ENCODE data around the gene DNAJC3.

DNAJC3 gene

DNA sequence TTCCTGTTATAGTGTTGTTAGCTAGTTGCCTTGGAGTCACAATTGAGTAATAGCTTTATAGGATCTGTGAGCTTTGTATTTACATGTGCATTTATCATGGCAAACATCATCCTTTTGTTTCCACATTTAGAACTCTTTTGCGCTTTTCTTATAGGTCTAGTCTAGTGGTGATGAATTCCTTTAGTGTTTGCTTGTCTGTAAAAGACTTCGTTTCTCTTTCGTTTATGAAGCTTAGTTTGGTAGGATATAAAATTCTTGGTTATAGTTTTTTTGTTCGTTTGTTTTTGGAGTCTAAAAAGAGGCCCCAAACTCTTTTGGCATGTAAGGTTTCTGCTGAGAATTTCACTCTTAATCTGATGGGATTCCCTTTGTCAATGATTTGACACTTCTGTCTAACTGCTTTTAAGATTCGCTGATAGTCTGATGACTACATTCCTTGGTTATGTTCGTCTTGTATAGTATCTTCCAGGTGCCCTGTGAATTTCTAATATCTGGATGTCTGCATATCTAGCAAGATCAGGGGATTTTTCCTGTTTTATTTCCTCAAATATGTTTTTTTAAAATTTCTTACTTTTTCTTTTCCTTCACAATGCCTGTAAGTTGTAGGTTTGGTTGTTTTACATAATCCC, 20.2 kb downstream of the DNAJC3 start:
- Histone ChIP-seq H3K4me3 (ENCODE audit: low read length) (no peak overlapping the region), H3K27ac (ENCODE audit: low read length) (no peak overlapping the region), H2AFZ (ENCODE audit: low read depth, low read length) (no peak overlapping the region), H3K4me2 (ENCODE audit: low read length) (no peak overlapping the region), H3K36me3 (replicated peaks; ENCODE audit: low read depth, low read length) (peaks cover 30% of the 10 kb centered on the region), H3K9me3 (ENCODE audit: insufficient read depth, low read length) (0 out of 2 replicates have a peak, but pooled peaks cover 6% of the 10 kb centered on the region), H3K4me1 (ENCODE audit: low read length) (no peaks in the 10 kb centered on the region), H4K20me1 (ENCODE audit: insufficient read depth, low read length) (peaks cover 19% of the 10 kb centered on the region), H3K9ac (ENCODE audit: low read length) (no peak overlapping the region), H3K27me3 (ENCODE audit: low read depth, low read length) (no peaks in the 10 kb centered on the region), H3K79me2 (ENCODE audit: low read length) (no peaks in the 10 kb centered on the region; the same call in none of the 2 replicates)
- TF ChIP-seq, protein P1, sequence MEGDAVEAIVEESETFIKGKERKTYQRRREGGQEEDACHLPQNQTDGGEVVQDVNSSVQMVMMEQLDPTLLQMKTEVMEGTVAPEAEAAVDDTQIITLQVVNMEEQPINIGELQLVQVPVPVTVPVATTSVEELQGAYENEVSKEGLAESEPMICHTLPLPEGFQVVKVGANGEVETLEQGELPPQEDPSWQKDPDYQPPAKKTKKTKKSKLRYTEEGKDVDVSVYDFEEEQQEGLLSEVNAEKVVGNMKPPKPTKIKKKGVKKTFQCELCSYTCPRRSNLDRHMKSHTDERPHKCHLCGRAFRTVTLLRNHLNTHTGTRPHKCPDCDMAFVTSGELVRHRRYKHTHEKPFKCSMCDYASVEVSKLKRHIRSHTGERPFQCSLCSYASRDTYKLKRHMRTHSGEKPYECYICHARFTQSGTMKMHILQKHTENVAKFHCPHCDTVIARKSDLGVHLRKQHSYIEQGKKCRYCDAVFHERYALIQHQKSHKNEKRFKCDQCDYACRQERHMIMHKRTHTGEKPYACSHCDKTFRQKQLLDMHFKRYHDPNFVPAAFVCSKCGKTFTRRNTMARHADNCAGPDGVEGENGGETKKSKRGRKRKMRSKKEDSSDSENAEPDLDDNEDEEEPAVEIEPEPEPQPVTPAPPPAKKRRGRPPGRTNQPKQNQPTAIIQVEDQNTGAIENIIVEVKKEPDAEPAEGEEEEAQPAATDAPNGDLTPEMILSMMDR (IDR thresholded peaks at IDR 0.05; ENCODE audit: low read depth, low read length), result no peak
- no peak for TF ChIP-seq EZH2phosphoT487 (IDR thresholded peaks at IDR 0.05; ENCODE audit: low read depth)

DNA sequence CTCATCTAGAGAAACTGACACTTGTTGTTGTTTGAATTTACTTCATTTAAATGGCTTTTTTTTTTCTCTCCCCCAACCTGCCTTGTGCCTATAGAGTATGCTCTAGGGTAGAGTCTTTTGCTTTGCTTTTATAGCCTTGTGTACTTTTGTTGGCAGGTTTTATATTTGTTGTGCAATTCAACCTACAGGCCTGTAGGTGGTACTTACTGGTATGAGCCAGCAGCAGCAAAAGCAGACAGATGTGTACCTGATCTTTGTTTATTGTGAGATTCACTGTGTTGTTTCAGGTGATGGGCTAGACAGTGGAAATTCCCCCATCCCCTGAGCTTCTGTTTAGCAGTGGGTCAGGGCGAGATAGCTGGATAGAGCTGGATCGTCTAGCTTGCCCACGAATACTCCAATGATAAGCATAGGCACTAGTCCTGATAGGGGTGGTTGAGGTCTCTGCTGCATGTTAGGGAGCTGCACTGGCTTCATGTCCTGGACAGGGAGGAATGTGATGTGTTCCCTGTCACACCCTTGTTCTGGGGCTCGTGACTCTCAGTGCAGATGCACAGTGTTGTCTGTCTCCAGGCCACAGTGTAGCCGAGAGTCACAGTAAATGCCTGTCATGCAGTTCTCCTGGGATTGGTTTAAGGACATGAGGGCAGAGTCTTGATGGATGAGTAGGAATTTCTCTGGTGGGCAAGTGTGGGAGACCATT, 21.3 kb downstream of the DNAJC3 start:
- H2AFZ ChIP-seq (ENCODE audit: low read depth, low read length), result no peak overlapping the region
- no peak overlapping the region for H3K4me2 ChIP-seq (ENCODE audit: low read length)
- H3K9ac ChIP-seq (ENCODE audit: low read length), result no peak overlapping the region
- no peak overlapping the region for H3K4me3 ChIP-seq (ENCODE audit: low read length)
- H4K20me1 ChIP-seq (ENCODE audit: insufficient read depth, low read length), result peaks cover 29% of the 10 kb centered on the region
- H3K27ac ChIP-seq (ENCODE audit: low read length), result no peak overlapping the region
- H3K27me3 ChIP-seq (ENCODE audit: low read depth, low read length), result no peaks in the 10 kb centered on the region
- no peaks in the 10 kb centered on the region for H3K4me1 ChIP-seq (ENCODE audit: low read length)
- H3K9me3 ChIP-seq (ENCODE audit: insufficient read depth, low read length), result 0 out of 2 replicates have a peak, but pooled peaks cover 6% of the 10 kb centered on the region
- TF ChIP-seq, protein P1 (IDR thresholded peaks at IDR 0.05; ENCODE audit: low read depth, low read length), result 0 out of 2 replicates have a peak, but pooled peaks have one; percentile 3
- TF ChIP-seq EZH2phosphoT487 (IDR thresholded peaks at IDR 0.05; ENCODE audit: low read depth), result no peak
- no peaks in the 10 kb centered on the region; the same call in none of the 2 replicates for H3K79me2 ChIP-seq (ENCODE audit: low read length)
- H3K36me3 ChIP-seq (replicated peaks; ENCODE audit: low read depth, low read length), result peaks cover 28% of the 10 kb centered on the region

DNA sequence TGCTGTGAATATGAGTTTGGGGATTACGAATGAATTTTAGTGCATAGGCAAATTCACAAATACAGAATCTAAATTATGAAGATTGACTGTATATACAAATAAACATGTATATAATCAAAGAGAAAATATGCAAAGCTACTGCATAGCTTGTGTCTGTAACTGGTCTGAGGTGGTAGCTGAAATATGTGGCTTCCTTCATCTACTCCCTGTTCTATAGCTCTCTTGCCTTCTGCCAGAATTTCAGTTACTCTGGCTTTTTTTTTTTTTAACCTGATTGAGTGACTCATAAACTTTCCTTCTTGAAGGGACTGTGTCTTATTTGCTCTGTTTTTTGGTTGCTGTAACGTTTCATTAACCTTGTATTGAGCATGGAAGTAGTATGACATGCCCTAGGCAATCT, 26.6 kb downstream of the DNAJC3 start:
- Histone ChIP-seq H3K79me2 (ENCODE audit: low read length) (peaks cover 29% of the 10 kb centered on the region), H3K4me1 (ENCODE audit: low read length) (no peaks in the 10 kb centered on the region), H4K20me1 (ENCODE audit: insufficient read depth, low read length) (peaks cover 79% of the 10 kb centered on the region), H3K9ac (ENCODE audit: low read length) (no peak overlapping the region), H3K4me2 (ENCODE audit: low read length) (no peak overlapping the region), H3K36me3 (replicated peaks; ENCODE audit: low read depth, low read length) (no peaks in the 10 kb centered on the region), H3K27me3 (ENCODE audit: low read depth, low read length) (no peaks in the 10 kb centered on the region), H3K9me3 (ENCODE audit: insufficient read depth, low read length) (no peaks in the 10 kb centered on the region), H3K27ac (ENCODE audit: low read length) (no peak overlapping the region), H2AFZ (ENCODE audit: low read depth, low read length) (no peak overlapping the region), H3K4me3 (ENCODE audit: low read length) (no peak overlapping the region)
- TF ChIP-seq EZH2phosphoT487 (IDR thresholded peaks at IDR 0.05; ENCODE audit: low read depth), result no peak
- TF ChIP-seq, protein P1 (IDR thresholded peaks at IDR 0.05; ENCODE audit: low read depth, low read length), result no peak

DNA sequence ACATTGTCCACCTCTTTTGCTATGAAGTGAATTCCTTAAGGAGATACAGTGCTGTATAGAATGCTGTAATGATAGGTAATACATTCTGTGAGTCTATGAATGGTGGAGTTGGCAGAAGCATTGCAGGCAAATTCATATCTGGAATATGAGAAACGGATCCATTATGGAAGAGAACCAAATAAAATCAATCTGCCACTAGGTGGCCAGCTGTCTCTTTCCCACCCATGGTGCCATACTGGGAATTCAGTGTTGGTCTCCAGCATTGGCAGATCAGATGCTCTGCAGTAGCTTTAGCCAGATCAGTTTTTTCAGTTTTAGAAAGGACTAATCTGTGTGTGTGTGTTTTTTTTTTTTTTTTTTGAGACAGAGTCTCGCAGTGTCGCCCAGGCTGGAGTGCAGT, 27.6 kb downstream of the DNAJC3 start:
- no peak overlapping the region for H3K4me2 ChIP-seq (ENCODE audit: low read length)
- no peak overlapping the region for H3K27ac ChIP-seq (ENCODE audit: low read length)
- H3K27me3 ChIP-seq (ENCODE audit: low read depth, low read length), result no peaks in the 10 kb centered on the region
- H3K79me2 ChIP-seq (ENCODE audit: low read length), result peaks cover 30% of the 10 kb centered on the region
- no peaks in the 10 kb centered on the region for H3K9me3 ChIP-seq (ENCODE audit: insufficient read depth, low read length)
- H2AFZ ChIP-seq (ENCODE audit: low read depth, low read length), result no peak overlapping the region
- H3K4me3 ChIP-seq (ENCODE audit: low read length), result no peak overlapping the region
- no peak for TF ChIP-seq EZH2phosphoT487 (IDR thresholded peaks at IDR 0.05; ENCODE audit: low read depth)
- TF ChIP-seq, protein P1 (IDR thresholded peaks at IDR 0.05; ENCODE audit: low read depth, low read length), result peak; percentile 29
- no peaks in the 10 kb centered on the region for H3K36me3 ChIP-seq (replicated peaks; ENCODE audit: low read depth, low read length)
- no peak overlapping the region for H3K9ac ChIP-seq (ENCODE audit: low read length)
- H3K4me1 ChIP-seq (ENCODE audit: low read length), result no peaks in the 10 kb centered on the region
- peaks cover 79% of the 10 kb centered on the region for H4K20me1 ChIP-seq (ENCODE audit: insufficient read depth, low read length)

Measured in OCI-LY3 (cell line).